Testis (tissue), 2 donors: ENCODE results near the gene ZBTB7C.

ENCODE experiments used
- POLR2A ChIP-seq: fragments of 450-650 bp; IDR thresholded peaks from one replicate; pipeline ENCODE4 v1.6.1; 2017; ENCODE audit warnings: antibody characterized with exemption, mild to moderate bottlenecking, moderate library complexity
- TF ChIP-seq, protein P1 (sequence below), 3 experiments: fragments of 450-650 bp in 2 of 3; fragments of 200-600 bp in 1 of 3; sonication (generic) in 1 of 3; IDR thresholded peaks; one replicate each; pipeline ENCODE4 v1.5.1; 2016 to 2019; ENCODE audit warnings: antibody characterized with exemption in 3 of 3, mild to moderate bottlenecking in 2 of 3, moderate library complexity in 1 of 3

DNA sequence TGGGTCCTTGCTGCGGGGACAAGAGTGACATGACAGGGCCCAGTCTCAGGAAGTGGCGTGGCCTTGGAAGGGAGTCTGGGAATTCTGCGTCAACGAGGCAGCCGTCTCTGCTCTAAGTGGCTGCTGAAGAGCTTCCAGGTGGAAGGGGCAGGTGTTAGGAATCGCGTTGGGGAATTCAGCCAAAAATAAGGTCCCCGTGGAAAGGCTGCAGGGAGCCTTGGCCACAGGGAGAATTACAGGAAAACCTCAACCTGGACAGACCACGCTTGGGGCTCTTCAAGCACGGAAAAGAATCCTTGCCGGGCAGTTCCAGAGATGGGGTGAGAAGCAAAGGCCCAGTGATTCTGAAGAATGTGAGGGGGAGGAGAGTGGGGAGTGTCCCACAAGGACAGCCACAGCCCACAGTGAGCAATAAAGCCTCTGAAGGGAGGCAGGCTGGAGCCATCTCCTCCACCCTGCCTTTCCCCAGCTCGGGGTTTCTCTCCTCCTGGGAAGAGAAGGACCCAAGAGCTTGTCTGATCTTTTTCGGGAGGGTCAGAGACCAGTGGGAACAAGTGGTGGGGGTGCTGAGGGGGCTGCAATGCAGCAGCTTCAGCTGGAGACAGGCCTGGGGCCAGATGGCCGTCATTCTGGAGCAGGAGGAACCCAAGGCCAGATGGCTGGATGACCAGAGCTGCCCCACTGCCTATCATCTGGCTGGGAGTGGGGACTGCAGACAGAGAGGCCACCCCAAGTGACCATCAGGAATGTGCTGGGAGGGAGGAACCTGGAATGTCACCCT is 372.4 kb downstream of the ZBTB7C start:
- TF ChIP-seq POLR2A: no peak
- TF ChIP-seq, protein P1, sequence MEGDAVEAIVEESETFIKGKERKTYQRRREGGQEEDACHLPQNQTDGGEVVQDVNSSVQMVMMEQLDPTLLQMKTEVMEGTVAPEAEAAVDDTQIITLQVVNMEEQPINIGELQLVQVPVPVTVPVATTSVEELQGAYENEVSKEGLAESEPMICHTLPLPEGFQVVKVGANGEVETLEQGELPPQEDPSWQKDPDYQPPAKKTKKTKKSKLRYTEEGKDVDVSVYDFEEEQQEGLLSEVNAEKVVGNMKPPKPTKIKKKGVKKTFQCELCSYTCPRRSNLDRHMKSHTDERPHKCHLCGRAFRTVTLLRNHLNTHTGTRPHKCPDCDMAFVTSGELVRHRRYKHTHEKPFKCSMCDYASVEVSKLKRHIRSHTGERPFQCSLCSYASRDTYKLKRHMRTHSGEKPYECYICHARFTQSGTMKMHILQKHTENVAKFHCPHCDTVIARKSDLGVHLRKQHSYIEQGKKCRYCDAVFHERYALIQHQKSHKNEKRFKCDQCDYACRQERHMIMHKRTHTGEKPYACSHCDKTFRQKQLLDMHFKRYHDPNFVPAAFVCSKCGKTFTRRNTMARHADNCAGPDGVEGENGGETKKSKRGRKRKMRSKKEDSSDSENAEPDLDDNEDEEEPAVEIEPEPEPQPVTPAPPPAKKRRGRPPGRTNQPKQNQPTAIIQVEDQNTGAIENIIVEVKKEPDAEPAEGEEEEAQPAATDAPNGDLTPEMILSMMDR (IDR thresholded peaks at IDR 0.05): no peak
